GM23248 (cell line): ENCODE data around the gene ZNF32.

Experiments used
- EZH2 ChIP-seq: fragments of 200-600 bp; sonication (generic); IDR thresholded peaks from 2 replicates; pipeline ENCODE4 v1.6.1; 2018; ENCODE audit warnings: antibody characterized with exemption, mild to moderate bottlenecking; ENCODE audit not compliant: insufficient read depth, poor library complexity, severe bottlenecking
- EZH2phosphoT487 ChIP-seq: fragments of 200-600 bp; sonication (generic); IDR thresholded peaks from 2 replicates; pipeline ENCODE4 v1.6.1; 2018; ENCODE audit warnings: antibody characterized with exemption, moderate library complexity, mild to moderate bottlenecking, low read depth; ENCODE audit not compliant: insufficient read depth

DNA sequence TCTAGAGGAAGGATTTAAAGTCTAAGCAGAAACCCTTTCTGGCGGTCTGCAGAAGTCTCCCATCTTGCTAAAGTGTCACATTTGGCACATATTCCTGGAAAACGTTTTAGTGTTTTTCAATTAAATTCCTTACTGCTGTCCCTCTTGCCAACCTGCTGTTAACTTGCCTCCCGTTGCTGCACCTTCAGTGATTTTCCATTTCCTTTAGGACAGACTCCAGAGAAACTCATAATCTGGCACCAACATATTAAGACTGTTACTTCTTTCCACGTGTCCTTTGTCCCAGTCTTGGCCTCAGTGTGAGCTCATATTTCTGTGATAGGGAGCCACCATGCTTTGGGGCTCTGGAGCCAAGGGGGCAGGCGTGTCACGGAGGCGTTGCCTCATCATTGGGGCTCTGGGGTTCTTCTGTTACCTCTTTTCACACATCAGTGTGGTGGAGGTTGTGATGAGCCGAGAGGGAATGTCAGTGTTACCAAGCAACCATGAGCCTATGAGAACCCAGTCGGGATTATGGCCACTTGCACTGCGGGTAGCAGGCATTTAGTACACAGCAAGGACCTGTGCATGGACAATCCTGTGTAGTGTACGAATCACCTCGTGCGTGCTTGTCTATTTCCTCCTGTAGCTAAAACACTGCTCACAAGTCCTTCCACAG lies 26.0 kb upstream of the ZNF32 start:
- TF ChIP-seq EZH2phosphoT487 (no peak), EZH2 (no peak)
